ENCODE data around the gene SIAE.

The SIAE gene

DNA sequence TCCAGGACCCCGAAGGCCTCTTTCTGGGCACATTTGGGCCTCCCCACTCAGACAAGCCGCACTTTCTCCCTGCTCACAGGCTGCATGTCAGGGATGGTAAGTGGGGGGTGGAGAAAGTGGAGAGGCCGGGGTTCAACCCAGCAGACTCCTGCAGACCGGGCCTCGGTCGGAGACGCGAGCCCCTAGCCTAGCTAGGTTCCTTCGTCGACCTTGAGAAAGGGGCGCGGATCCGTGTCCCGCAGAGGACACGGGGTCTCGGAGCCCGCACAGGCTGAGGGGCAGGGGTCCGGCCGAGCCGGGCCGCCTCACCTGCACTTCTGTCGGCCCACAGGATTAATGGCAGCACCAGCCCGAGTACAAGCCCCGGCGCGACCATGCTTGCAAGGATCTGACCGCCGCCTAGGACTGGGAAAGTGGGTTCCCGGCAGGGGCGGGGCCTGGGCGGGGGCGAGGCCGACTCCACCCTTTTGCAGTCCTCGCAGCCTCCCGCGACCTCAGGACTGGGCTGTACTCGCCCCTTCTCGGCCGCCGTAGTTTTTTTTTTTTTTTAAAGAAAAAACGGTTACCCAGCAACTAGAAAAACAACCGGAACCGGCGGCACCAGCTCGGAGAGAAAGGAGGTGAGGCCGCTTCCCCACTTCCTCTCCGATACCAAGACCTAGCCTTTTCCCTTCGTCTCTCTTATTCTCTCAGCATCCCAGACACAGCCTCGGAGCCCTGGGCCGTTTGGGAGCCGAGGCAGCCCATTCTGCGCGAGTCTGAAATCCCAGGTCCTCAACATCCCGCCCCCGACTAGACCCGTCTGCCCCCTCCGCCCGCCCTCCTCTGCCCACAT lies at the start of gene SIAE, which contains the start of gene SPA17:
SIAE (minus strand) TSS at position 407 of the 835 bp plus-strand sequence; CDS start at position 376, 31 bp downstream.
SPA17 (plus strand) TSS at position 572 of the 835 bp plus-strand sequence. CDS start 1,361 bp downstream, outside the sequence.
- peak; percentile 73 for DNase-seq (ENCODE audit: low read depth)

DNA sequence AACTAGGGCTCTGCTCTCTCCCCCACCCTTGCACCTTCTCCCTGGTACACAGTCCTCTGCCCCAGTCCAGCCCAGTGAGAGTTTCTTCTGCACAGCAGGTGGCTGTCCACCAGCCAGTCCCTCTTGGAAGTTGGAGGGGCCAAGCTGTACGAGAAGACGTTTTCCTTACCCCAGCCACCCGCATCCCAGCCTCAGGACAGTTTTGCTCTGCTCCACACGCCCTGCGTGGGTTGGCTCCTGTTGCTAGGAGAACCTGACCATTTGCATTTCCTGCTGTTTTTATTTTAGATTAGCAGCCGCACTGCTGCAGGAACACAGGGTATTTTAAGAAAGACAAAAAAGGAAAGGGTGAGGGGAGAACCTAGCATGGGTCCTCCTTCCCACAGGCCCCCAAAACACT lies 48.6 kb upstream of the SIAE start:
- no peak for DNase-seq (ENCODE audit: low read depth)

DNA sequence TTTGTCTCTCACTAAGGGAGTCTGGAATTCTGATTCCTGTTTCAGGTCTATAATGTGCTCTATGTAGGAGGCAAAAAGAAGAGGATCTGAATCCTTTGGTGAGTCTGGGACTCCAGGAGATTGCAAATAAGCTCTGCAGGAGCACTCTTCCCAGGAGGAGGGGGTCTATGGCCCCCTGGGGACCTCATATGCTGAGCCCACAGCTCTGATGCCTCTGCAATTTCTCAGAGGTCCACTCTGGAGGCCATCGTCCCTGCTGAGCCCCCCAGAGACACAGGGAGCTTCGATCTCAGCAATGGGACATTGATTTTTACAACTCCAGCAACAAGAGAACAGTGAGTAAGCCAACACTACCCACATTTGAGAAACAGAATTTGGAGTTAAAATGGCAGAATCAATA lies 46.0 kb upstream of the SIAE start:
- no peak for DNase-seq (ENCODE audit: low read depth)

GRCh38 chr11:124718801-124719200 lies 45.3 kb upstream of the SIAE start:
- no peak for DNase-seq (ENCODE audit: low read depth)

DNA sequence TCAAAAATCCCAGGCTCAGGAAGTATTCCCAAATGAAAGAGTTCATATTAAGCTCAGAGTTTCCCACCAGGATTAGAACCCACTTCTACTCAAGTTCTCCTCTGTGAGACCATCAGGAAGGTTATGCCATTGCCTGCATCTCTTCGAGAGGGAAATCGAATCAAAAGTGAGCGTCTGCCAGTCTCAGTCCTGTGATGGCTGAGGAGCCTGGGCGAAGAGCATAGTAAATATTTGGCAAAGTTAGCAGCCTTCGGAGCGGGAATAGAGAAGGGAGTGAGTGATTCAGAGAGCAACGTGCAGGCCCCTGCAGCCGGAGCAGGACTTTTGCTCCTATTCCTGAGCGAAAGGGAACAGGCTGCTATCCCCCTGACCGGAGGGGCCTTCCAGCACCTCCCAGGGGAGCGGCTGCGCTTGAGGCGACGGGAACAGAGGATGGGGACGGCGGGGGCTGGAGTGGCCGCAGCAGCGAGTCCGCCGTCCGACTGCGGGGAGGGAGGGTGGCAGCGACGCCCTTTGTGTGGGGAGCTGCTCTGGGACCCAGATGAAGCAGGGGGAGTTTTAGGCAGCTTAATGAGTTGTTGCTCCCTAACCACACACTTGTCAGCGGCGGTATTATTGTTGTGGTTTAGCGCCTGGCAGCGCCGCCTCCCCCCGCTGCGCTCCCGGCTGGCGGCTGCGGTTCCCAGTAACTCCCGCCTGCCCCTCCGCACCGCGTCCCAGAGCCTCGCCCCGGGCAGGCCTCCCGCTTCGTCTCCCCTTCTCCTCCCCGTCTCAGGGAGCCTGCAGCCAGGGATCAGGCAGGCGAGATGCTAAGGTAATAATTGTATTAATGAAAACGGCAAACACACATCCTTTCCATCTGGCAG lies 44.5 kb upstream of the SIAE start:
- no peak for DNase-seq (ENCODE audit: low read depth)

GRCh38 chr11:124717421-124717785 lies 43.9 kb upstream of the SIAE start:
- DNase-seq (ENCODE audit: low read depth), result no peak

GRCh38 chr11:124716591-124716990 lies 43.1 kb upstream of the SIAE start:
- no peak for DNase-seq (ENCODE audit: low read depth)

DNA sequence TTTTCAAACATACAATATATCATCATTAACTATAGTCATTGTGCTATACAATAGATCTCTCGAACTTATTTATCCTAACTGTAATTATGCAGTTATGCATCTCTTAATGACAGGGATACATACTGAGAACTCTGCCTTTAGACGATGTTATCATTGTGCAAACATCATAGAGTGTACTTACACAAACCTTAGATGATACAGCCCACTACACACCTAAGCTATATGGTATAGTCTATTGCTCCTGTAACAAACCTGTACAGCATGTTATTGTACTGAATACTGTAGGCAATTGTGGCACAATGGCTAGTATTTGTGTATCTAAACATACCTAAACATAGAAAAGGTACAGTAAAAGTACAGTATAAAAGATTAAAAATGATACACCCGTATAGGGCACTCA lies 38.9 kb upstream of the SIAE start:
- no peak for DNase-seq (ENCODE audit: low read depth)

DNA sequence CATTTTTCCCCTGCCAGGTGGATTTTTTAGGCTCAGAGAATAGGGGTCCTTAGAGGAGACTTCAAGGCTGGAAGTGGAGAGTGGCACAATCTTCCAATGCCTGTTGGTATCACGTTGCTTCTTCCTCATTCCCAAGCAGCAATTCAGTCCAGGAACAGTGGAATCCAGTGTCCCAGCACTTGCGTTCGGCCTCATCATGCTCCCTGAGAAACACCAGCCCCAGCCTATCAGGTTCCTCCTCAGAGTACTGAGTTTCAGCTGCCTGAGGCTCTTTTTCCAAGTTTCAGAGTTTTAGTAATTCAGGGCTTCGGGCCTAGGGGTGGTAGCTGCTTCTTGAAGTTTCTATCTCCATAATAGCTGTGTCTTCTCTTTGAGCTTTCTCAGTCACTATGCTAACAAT lies 34.3 kb upstream of the SIAE start:
- DNase-seq (ENCODE audit: low read depth), result no peak

- no peak for DNase-seq (ENCODE audit: low read depth)
Measured at GRCh38 chr11:124700028-124700427, 26.5 kb upstream of the SIAE start.

- no peak for DNase-seq (ENCODE audit: low read depth)
Measured at GRCh38 chr11:124699547-124699946, 26.0 kb upstream of the SIAE start.

- no peak for DNase-seq (ENCODE audit: low read depth)
Measured at GRCh38 chr11:124693142-124693541, 19.6 kb upstream of the SIAE start.

- no peak for DNase-seq (ENCODE audit: low read depth)
Measured at GRCh38 chr11:124682443-124682842, 8.9 kb upstream of the SIAE start.

GRCh38 chr11:124681421-124681820 lies 7.9 kb upstream of the SIAE start:
- no peak for DNase-seq (ENCODE audit: low read depth)

GRCh38 chr11:124678416-124678815 lies 4.9 kb upstream of the SIAE start:
- DNase-seq (ENCODE audit: low read depth), result no peak

GRCh38 chr11:124676386-124676785 lies 2.8 kb upstream of the SIAE start:
- no peak for DNase-seq (ENCODE audit: low read depth)

- no peak for DNase-seq (ENCODE audit: low read depth)
Measured at GRCh38 chr11:124674571-124674970, 1.0 kb upstream of the SIAE start.

DNA sequence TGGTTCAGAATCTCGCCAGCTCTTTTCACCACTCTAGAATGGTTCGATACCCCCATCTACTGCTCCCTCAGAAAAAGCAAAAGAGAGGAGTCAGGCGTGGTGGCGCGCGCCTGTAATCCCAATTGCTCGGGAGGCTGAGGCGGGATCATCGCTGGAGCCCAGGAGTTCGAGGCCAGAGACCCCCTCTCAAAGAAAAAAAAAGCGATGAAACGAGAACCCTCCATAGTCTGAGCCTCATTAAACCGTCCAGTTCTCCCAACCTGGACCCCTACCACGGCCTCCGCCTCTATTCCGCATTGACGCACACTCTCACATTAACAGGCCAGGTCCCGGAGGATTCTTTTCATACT lies 604 bp upstream of the SIAE start:
- DNase-seq (ENCODE audit: low read depth), result no peak

DNA sequence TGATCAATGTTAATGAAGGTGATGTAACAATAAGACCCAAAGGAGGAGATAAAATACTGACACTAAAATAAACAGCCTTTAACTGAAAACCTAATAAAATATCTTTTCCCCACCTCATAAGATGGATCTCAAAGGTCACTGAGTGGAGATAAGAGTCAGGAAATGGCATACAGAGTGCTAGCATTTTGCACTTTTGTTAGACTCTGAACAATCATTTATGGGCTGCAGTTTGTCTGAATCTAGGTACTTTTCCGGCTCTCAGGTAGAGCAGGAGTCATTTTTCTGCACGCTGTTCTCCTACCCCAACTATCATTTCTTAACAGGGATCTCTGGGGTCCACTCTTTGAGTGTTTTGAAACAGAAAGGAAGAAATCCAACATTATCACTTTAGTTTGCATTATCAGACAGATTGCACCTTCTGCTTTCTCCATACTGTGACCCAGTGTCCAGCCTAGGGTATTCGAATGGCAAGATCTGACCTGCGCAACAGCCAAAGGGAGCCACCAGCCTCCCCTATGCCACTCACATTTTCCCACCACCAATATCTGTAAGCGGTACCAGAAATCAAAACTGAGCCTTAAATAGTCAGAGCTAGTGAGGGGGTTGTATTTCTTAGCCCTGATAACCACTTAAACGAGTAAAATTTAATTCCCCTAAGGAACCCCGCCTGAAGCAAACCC lies 863 bp downstream of the SIAE start:
- no peak for DNase-seq (ENCODE audit: low read depth)

DNA sequence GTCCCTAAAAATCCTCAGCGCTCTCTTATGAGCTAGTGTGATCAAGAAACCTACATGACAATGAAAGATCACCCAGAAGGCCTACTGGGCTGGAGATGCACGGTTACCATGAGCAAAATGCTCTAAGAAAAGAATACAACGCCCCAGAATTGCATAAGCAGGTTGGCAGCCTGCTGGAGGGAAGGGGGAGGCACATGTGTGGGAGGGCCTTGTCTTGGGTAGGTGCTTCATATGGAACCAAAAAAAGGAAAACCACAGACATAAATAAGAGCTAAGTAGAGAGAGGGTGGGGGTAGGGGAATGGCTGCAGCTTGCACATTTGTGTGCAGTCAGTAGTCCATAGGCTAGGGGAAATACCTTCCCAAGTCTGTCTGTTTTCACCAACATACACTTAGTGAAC lies 2.8 kb downstream of the SIAE start:
- no peak for DNase-seq (ENCODE audit: low read depth)

- peak; percentile 20 for DNase-seq (ENCODE audit: low read depth)
Measured at GRCh38 chr11:124669193-124669592, 4.3 kb downstream of the SIAE start.

- no peak for DNase-seq (ENCODE audit: low read depth)
Measured at GRCh38 chr11:124667601-124668000, 5.9 kb downstream of the SIAE start.

DNA sequence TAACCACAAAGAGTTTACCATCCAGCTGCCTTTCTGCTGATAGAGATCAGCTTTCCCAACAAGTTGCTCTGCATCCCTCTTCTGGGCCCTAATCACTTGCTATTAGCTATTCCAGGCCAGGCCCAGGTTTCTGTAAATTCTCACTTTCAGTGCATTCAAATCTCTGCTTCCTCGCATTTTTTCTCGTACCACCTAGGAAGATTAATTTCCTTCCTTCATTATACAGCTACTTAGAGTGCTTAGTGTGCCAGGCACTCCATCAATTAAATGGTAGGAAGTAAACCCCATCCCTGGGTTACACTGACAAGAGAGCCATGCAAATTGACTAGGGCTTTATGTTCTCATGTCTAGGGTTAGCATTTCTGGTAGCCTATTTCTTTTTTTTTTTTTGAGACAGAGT lies 9.7 kb downstream of the SIAE start:
- DNase-seq (ENCODE audit: low read depth), result no peak

All from activated T-cell treated with anti-CD3 and anti-CD28 coated beads for 1 hour (primary cell).